ENCODE data around the gene ITPRIPL2.

DNA sequence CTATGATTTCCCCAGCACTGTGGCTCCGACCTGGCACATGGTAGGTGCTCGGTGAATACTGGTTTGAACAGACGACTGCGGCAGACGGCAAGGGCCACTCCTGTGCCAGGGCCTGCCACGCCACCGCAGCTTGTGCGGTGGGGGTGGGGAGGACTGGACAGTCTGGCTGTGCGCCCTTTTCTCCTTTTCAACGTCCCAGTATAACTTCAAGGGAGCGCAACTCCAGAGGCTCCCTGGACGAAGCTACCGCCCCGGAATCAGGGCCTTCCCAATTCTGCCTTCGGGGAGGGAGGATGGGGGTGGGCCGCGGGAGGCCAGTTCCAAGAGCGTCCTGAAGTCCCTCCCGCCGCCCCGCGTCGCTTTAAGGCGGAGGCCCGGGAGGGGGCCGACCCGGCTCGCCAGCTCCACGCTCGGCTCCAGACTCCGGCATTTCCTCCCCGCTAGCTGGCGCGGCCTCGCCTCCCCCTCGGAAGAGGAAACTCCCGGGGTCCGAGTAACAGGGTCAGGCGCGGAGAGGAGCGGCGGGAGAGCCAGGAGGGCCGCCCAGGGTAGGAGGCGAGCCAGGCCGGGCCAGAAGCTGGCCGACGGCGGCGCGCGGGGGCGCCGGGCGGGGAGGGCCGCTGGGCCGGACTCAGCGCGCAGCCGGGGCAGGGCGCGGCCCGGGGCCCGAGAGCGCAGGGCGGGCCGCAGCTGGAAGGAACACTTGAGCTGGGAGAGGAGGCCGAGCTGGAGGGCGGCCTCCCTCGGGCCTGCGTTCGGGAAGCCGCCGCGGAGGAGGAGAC, at the start of gene ITPRIPL2:
- no peak for TF ChIP-seq TAF1 (IDR thresholded peaks at IDR 0.05; ENCODE audit: low read depth)
- TF ChIP-seq POLR2AphosphoS5 (IDR thresholded peaks at IDR 0.05) = no peak

Measured in neural cell (in vitro differentiated cells).